H54 (cell line): ENCODE data around the gene TMBIM6.
A peak's percentile ranks its signal among the peaks of the same experiment; 100 is the strongest.
"Not testable (repeated sequence)": the region's sequence is repeated elsewhere in the genome, so short reads cannot be mapped to it uniquely, and the experiment has no call there.

Experiments
- DNase-seq: peaks from one replicate; pipeline ENCODE4 v3.0.0; 2011; ENCODE audit warnings: low spot score, mixed read lengths; ENCODE audit not compliant: insufficient read length
- FAIRE-seq: peaks from 3 replicates; lab custom pipeline; 2011; peaks lifted over from hg19 to GRCh38; lab: Jason Lieb, UNC
- POLR2A ChIP-seq: IDR thresholded peaks from 2 replicates; pipeline ENCODE4 v1.6.1; 2011; ENCODE audit warnings: low read depth, mild to moderate bottlenecking, low read length

Gene TMBIM6

GRCh38 chr12:49776858-49777257, 35.5 kb downstream of the TMBIM6 start:
- DNase-seq (no peak), FAIRE-seq (no peak)
- TF ChIP-seq POLR2A, result no peak

DNA sequence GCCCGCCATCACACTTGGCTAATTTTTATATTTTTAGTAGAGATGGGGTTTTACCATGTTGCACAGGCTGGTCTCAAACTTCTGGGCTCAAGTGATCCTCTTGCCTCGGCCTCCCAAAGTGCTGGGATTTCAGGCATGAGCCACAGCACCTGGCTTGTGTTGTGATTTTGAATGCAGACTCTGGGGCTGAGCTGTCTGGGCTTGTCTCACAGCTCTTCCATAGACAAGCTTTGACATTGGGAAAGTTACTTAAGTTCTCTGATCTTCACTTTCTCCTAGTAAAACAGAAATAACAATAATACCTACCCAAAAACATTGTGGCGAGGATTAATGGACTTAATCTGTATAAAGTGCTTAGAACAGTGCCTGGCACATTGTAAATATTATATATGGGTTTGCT, 36.0 kb downstream of the TMBIM6 start:
- TF ChIP-seq POLR2A, result no peak
- DNase-seq (no peak), FAIRE-seq (no peak)

DNA sequence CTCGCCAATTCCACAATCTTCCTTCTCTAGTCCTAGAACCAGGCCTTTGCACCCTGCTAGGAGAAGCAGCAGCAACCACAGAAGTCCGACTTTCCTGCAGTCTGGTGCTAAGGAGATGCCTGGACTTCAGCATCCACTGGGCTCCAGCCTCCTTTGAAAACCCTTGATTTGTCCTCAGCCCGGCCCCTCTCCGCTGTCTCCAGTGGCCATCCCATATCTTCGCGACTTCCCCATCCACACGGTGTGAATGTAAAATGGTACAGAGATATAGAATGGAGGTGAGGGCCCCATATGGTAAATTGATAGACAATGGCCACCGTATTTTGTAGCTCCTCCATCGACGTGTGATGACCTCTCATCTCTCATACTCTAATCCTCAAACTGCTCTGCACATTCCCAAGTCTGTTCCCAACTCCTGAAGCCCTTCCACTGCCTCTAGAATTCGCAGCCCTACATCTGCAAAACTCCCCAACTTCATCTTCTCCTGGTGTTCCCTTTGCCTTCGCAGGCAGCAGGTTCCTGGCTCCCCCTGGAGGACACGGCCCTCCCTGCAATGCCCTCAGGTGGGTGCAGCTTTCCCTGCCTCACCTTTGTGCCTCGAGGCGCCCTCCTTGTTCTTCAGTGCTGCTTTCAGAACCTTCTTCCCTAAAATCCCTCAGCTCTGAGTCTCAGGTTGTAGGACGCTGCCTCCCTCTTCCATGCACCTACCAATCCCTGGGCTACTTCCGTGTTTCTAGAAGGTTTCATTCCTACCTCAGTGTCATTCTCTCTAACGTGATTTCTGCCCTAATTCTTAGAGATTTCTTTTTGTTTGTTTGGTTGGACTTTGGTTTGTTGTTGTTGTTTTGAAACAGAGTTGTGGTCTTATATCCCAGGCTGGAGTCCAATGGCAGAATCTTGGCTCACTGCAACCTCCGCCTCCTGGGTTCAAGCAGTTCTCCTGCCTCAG, 36.7 kb downstream of the TMBIM6 start:
- FAIRE-seq, result no peak
- no peak for TF ChIP-seq POLR2A
- DNase-seq, result peak; percentile 56

- DNase-seq, result no peak
- FAIRE-seq, result no peak
- no peak for TF ChIP-seq POLR2A
These were observed 38.2 kb downstream of the TMBIM6 start for GRCh38 chr12:49779581-49779980.

GRCh38 chr12:49780914-49781313, 39.6 kb downstream of the TMBIM6 start:
- FAIRE-seq, result not testable (repeated sequence)

GRCh38 chr12:49783917-49784676, 42.7 kb downstream of the TMBIM6 start:
- FAIRE-seq (no peak), DNase-seq (no peak)
- no peak for TF ChIP-seq POLR2A

More at GRCh38 chr12:49780914-49781313, 39.6 kb downstream of the TMBIM6 start:
- not testable (repeated sequence) for DNase-seq

DNA sequence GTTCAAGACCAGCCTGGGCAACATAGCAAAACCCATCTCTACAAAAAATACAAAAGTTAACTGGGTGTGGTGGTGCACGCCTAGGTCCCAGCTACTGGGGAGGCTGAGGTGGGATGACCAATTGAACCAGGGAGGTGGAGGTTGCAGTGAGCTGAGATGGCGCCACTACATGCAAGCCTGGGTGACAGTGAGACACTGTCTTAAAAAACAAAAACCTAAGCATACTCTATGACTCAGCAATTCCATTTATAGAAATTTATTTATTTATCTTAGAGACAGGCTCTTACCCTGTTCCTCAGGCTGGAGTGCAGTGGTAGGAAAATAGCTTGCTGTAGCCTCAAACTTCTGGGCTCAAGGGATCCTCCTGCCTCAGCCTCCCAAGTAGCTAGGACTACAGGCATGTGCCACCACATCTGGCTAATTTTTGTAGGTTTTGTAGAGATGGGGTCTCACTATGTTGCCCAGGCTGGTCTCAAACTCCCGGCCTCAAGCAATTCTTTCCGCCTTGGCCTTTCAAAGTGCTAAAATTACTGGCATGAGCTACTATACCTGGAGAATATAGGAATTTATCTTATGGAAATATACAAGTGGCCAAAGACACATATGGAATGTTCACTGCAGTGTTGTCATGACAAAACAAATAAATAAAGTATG, 43.5 kb downstream of the TMBIM6 start:
- no peak for DNase-seq
- FAIRE-seq, result no peak
- TF ChIP-seq POLR2A, result no peak

DNA sequence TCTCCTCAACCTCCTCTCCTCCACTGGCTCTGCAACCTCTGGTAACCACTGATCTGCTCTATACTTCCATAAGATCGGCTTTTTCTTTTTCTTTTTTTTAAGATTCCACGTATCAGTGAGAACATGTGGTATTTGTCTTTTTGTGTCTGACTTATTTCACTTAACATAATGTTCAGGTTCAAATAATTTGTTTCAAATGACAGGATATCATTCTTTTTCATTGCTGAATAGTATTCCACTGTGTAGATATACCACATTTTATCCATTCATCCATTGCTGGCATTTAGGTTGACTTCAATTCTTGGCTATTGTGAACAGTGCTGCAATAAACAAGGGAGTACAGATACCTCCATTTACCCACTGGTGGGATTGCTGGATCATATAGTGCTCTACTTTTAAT, 46.3 kb downstream of the TMBIM6 start:
- DNase-seq (no peak), FAIRE-seq (no peak)
- no peak for TF ChIP-seq POLR2A

GRCh38 chr12:49789992-49790391, 48.6 kb downstream of the TMBIM6 start:
- DNase-seq (no peak), FAIRE-seq (no peak)

DNA sequence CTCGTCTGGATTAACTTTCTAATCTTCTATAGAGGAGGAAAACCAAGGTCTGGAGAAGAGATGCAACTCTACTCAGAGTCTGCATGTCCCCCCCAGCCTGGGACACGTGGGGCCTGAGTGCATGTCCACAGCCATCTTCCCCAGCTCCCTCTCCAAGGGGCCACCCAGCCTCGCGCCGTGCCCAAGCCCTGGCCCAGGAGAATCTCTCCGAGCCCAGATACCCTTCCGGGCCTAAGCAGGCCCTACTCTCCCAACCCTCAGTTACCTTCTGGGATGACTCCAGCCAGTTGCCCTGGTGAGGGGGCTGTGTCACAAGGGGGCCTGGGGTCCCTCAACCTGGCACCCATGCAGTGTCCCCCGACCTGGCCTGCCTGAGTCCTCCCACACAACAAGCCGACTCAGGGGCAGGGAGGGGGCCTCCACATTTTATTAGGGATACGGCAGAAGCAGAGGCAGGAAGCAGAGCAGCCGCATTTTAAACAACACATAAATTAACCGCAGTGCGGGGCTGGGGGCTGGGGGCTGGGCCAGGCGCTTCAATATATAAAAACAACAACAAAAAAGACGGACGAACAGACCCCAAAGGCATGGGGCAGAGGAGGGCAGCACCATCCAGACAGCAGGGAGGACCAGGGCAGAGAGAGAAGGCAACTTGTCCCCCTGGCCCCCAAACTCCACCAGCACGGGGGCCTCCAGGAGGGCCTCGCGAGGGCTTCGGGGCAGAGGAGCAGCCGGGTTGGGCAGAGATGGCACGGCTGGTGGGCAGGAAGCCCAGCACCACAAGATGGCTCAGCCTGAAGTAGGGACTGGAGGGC, 49.6 kb downstream of the TMBIM6 start:
- no peak for TF ChIP-seq POLR2A
- DNase-seq, result no peak
- FAIRE-seq, result no peak

More at GRCh38 chr12:49789992-49790391, 48.6 kb downstream of the TMBIM6 start:
- no peak for TF ChIP-seq POLR2A

DNA sequence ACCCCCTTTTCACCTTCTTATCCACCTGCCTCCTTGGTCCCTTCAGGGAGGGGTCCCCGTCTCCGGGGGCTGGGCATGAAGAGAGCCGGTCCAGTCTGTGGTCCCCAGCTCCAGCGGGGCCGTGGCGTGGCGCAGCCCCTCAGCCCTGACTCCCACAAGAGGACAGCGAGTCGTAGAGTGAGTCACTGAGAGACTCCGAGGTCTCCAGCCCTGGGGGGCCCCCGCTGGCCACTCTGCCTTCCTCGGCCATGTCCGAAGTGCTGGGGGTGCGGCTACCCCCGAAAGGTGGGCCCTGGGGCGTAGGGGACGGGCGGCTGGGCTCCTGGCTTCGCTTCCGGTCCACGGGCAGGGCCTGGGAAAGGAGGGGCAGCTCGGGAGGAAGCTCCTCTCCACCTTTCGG, 50.3 kb downstream of the TMBIM6 start:
- no peak for TF ChIP-seq POLR2A
- no peak for DNase-seq
- FAIRE-seq, result no peak

- FAIRE-seq (no peak), DNase-seq (no peak)
- TF ChIP-seq POLR2A, result no peak
These were observed 51.0 kb downstream of the TMBIM6 start for GRCh38 chr12:49792181-49792970.

- DNase-seq, result no peak
- FAIRE-seq, result no peak
- no peak for TF ChIP-seq POLR2A
These were observed 51.7 kb downstream of the TMBIM6 start for GRCh38 chr12:49792976-49793580.
